ENCODE results near the gene PDXK.

Gene PDXK

GRCh38 chr21:43779660-43780059, 60.7 kb downstream of the PDXK start:
- Mint-ChIP-seq H3K27me3 (ENCODE audit: low read depth) (peaks cover 12% of the 10 kb centered on the region), H3K36me3 (ENCODE audit: low read depth) (peaks cover 1% of the 10 kb centered on the region), H3K4me3 (peak overlapping the region in 2 of 3 experiments; percentile 19 to 47), H3K4me1 (peaks cover 15% of the 10 kb centered on the region), H3K9me3 (no peaks in the 10 kb centered on the region), H3K27ac (no peak overlapping the region)
- TF ChIP-seq CTCF (IDR thresholded peaks at IDR 0.05; ENCODE audit: unreplicated experiment in 3 of 3), result no peak

GRCh38 chr21:43781846-43782245, 62.9 kb downstream of the PDXK start:
- no peaks in the 10 kb centered on the region for H3K9me3 Mint-ChIP-seq
- no peaks in the 10 kb centered on the region for H3K36me3 Mint-ChIP-seq (ENCODE audit: low read depth)
- H3K4me1 Mint-ChIP-seq, result peaks cover 9% of the 10 kb centered on the region
- peaks cover 19% of the 10 kb centered on the region for H3K27me3 Mint-ChIP-seq (ENCODE audit: low read depth)
- no peak for TF ChIP-seq CTCF (IDR thresholded peaks at IDR 0.05; ENCODE audit: unreplicated experiment in 3 of 3)
- no peak overlapping the region for H3K4me3 Mint-ChIP-seq
- no peak overlapping the region for H3K27ac Mint-ChIP-seq

- TF ChIP-seq CTCF (IDR thresholded peaks at IDR 0.05; ENCODE audit: unreplicated experiment in 3 of 3), result no peak
- Mint-ChIP-seq H3K27ac (no peak overlapping the region), H3K36me3 (ENCODE audit: low read depth) (no peaks in the 10 kb centered on the region), H3K4me3 (no peak overlapping the region), H3K27me3 (ENCODE audit: low read depth) (peaks cover 15% of the 10 kb centered on the region), H3K4me1 (peaks cover 9% of the 10 kb centered on the region), H3K9me3 (no peaks in the 10 kb centered on the region)
These were observed 63.6 kb downstream of the PDXK start for GRCh38 chr21:43782431-43783097.

GRCh38 chr21:43783098-43783700, 64.3 kb downstream of the PDXK start:
- Mint-ChIP-seq H3K36me3 (ENCODE audit: low read depth) (no peaks in the 10 kb centered on the region), H3K27ac (no peak overlapping the region), H3K4me3 (no peak overlapping the region), H3K9me3 (no peaks in the 10 kb centered on the region), H3K27me3 (ENCODE audit: low read depth) (peaks cover 14% of the 10 kb centered on the region), H3K4me1 (peaks cover 8% of the 10 kb centered on the region)
- TF ChIP-seq CTCF (IDR thresholded peaks at IDR 0.05; ENCODE audit: unreplicated experiment in 3 of 3), result no peak

- peaks cover 14% of the 10 kb centered on the region for H3K27me3 Mint-ChIP-seq (ENCODE audit: low read depth)
- no peak overlapping the region for H3K4me3 Mint-ChIP-seq
- H3K36me3 Mint-ChIP-seq (ENCODE audit: low read depth), result no peaks in the 10 kb centered on the region
- H3K9me3 Mint-ChIP-seq, result no peaks in the 10 kb centered on the region
- peaks cover 3% of the 10 kb centered on the region for H3K4me1 Mint-ChIP-seq
- no peak for TF ChIP-seq CTCF (IDR thresholded peaks at IDR 0.05; ENCODE audit: unreplicated experiment in 3 of 3)
- no peak overlapping the region for H3K27ac Mint-ChIP-seq
These were observed 66.2 kb downstream of the PDXK start for GRCh38 chr21:43785134-43785533.

Data from nephron (organoid).